Skeletal muscle satellite cell (primary cell): ENCODE results near the gene RASSF7.

Experiments used
- H3K27me3 ChIP-seq: 2 replicates; pipeline ENCODE4 v1.7.0; 2013; ENCODE audit warnings: low read length; ENCODE audit not compliant: control insufficient read depth, insufficient read depth
- H3K36me3 ChIP-seq: 2 replicates; pipeline ENCODE4 v1.7.0; 2013; ENCODE audit warnings: mild to moderate bottlenecking, control low read depth, low read length; ENCODE audit not compliant: insufficient read depth
- H3K4me1 ChIP-seq: 2 replicates; pipeline ENCODE4 v1.7.0; 2013; ENCODE audit warnings: low read length; ENCODE audit not compliant: control insufficient read depth, insufficient read depth
- H3K4me2 ChIP-seq: 2 replicates; pipeline ENCODE4 v1.7.0; 2013; ENCODE audit warnings: mild to moderate bottlenecking, low read length
- H3K4me3 ChIP-seq: 2 replicates; pipeline ENCODE4 v1.7.0; 2013; ENCODE audit warnings: low read length
- H3K9ac ChIP-seq: 2 replicates; pipeline ENCODE4 v1.7.0; 2013; ENCODE audit warnings: mild to moderate bottlenecking, low read depth, low read length, moderate library complexity
- H3K9me3 ChIP-seq: replicated peaks from 2 replicates; pipeline ENCODE4 v1.7.0; 2013; ENCODE audit warnings: mild to moderate bottlenecking, control low read depth, low read length

The RASSF7 gene

DNA sequence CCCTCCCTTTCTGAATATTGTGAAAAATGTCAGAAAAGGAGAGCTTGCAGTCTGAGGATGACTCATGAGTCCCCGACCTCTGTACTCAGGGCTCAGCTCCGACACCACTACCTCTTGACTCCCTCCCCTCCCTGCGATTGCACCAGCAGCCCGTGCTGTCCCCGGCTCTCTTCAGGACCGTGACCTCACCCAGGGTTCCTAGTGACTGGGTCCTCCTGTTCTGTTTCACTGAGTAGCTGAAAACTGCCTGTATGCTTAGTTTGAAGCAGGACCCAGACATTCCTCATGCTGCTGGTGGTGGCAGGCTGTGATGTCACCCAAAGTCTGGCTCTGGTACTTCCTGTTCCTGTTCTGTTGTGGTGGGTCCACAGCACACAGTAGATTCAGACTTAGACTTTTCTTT, 27.2 kb downstream of the RASSF7 start:
- no peaks in the 10 kb centered on the region for H3K9me3 ChIP-seq
- no peaks in the 10 kb centered on the region for H3K27me3 ChIP-seq
- H3K36me3 ChIP-seq: peaks cover 65% of the 10 kb centered on the region
- peaks cover 13% of the 10 kb centered on the region for H3K4me1 ChIP-seq
- no peak overlapping the region for H3K9ac ChIP-seq
- peak overlapping the region; percentile 51 for H3K4me2 ChIP-seq
- no peak overlapping the region for H3K4me3 ChIP-seq

DNA sequence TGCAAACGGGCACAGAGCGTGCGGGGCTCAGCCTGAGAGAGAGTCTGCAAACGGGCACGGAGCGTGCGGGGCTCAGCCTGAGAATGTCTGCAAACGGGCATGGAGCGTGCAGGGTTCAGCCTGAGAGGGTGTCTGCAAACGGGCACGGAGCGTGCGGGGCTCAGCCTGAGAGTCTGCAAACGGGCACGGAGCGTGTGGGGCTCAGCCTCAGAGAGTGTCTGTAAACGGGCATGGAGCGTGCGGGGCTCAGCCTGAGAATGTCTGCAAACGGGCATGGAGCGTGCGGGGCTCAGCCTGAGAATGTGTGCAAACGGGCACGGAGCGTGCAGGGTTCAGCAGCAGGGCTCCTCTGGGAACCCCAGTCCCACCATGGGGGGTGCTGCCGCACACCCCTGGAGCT, 29.0 kb downstream of the RASSF7 start:
- Histone ChIP-seq H3K4me2 (no peak overlapping the region), H3K27me3 (no peaks in the 10 kb centered on the region), H3K36me3 (peaks cover 72% of the 10 kb centered on the region), H3K4me1 (peaks cover 16% of the 10 kb centered on the region), H3K4me3 (no peak overlapping the region), H3K9ac (no peak overlapping the region), H3K9me3 (no peaks in the 10 kb centered on the region)

DNA sequence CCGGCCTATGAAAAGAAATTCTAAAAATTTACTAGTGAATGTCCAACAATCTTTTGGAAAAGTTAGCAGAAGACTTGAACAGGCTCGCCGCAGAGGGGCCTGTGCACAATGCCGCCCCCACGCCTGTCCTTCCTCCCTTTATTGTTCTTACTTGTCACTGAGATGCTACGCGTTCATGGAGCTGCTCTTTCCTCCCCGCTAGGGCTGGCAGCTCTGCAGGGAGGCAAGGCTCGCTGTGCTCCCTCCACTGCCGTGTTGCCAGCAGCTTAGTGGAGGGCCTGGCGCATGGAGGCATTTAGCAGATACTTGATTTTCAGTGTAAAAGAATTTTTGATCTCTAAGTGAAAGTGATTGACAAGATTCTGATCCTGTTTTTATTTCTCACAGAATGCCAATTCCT, 30.2 kb downstream of the RASSF7 start:
- H3K4me3 ChIP-seq: no peak overlapping the region
- H3K9ac ChIP-seq: no peak overlapping the region
- H3K4me1 ChIP-seq: peaks cover 16% of the 10 kb centered on the region
- H3K9me3 ChIP-seq: no peaks in the 10 kb centered on the region
- H3K36me3 ChIP-seq: peaks cover 79% of the 10 kb centered on the region
- H3K27me3 ChIP-seq: no peaks in the 10 kb centered on the region
- H3K4me2 ChIP-seq: no peak overlapping the region

GRCh38 chr11:592501-592900, 31.7 kb downstream of the RASSF7 start:
- Histone ChIP-seq H3K9me3 (no peaks in the 10 kb centered on the region), H3K36me3 (peaks cover 80% of the 10 kb centered on the region), H3K9ac (no peak overlapping the region), H3K4me1 (peaks cover 11% of the 10 kb centered on the region), H3K4me3 (no peak overlapping the region), H3K27me3 (no peaks in the 10 kb centered on the region), H3K4me2 (no peak overlapping the region)

DNA sequence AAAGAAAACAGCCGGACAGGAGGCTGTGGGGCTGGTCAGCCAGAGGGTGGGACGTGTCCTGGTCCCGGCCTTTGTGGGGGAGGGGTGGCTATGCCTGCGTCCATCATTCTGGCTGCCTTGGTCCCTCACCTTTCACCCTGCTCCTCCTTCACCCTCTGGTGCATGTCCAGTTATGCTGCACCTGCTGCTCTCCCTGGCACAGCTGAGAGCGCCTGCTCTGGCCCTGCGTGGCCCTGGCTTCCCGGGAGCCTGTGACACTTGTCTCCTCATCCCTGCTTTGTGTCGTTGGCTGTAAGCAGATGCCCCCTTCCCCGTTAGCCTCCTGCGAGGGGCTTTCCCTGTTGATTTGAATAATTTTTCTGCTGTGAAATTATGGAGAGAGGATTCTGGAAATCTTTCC, 32.1 kb downstream of the RASSF7 start:
- Histone ChIP-seq H3K36me3 (peaks cover 82% of the 10 kb centered on the region), H3K4me3 (no peak overlapping the region), H3K27me3 (no peaks in the 10 kb centered on the region), H3K9me3 (no peaks in the 10 kb centered on the region), H3K4me1 (peaks cover 7% of the 10 kb centered on the region), H3K4me2 (no peak overlapping the region), H3K9ac (no peak overlapping the region)

DNA sequence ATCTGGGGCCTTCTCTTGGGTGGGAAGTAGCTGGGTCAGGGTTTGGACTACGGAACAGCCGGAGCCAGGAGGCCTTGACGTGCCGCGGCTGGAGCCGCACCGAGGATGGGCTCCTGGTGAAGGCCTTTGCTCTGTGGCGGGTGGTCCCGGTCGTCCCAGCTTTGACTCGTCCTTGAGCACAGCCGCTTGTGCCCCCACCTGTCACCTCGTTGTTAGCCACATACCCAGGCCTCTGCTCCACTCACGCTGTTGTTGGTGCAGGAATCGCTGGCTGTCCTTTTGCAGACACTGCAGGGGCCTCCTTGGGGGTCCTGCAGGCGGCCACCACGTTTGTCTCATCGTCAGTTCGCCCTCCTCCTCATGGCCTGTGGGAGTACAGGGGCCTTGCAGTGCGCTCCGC, 32.6 kb downstream of the RASSF7 start:
- H3K4me3 ChIP-seq: no peak overlapping the region
- H3K9ac ChIP-seq: no peak overlapping the region
- H3K4me2 ChIP-seq: no peak overlapping the region
- peaks cover 86% of the 10 kb centered on the region for H3K36me3 ChIP-seq
- H3K9me3 ChIP-seq: no peaks in the 10 kb centered on the region
- no peaks in the 10 kb centered on the region for H3K27me3 ChIP-seq
- peaks cover 3% of the 10 kb centered on the region for H3K4me1 ChIP-seq

GRCh38 chr11:595400-595799, 34.6 kb downstream of the RASSF7 start:
- peaks cover 3% of the 10 kb centered on the region for H3K4me1 ChIP-seq
- H3K36me3 ChIP-seq: peaks cover 80% of the 10 kb centered on the region
- H3K9ac ChIP-seq: no peak overlapping the region
- no peak overlapping the region for H3K4me2 ChIP-seq
- H3K4me3 ChIP-seq: no peak overlapping the region
- no peaks in the 10 kb centered on the region for H3K9me3 ChIP-seq
- no peaks in the 10 kb centered on the region for H3K27me3 ChIP-seq

DNA sequence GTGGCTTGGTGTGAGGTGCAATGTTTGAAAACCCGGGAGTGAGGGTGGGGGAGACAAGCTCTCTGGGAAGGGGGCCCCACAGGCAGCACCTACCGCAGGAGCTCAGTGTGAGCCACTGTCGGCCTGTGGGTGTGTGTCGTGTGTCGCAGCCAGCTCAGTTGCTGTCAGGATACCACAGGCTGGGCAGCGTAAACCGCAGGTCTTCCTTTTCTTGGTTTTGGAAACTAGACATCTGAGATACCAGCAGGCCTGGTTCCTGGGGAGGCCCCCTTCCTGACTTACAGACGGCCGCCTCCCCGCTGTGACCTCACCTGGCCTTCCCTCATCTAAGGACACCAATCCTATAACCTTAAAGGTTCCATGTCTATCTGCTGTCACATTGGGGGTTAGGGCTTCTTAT, 35.6 kb downstream of the RASSF7 start:
- no peak overlapping the region for H3K4me2 ChIP-seq
- peaks cover 3% of the 10 kb centered on the region for H3K4me1 ChIP-seq
- H3K9me3 ChIP-seq: no peaks in the 10 kb centered on the region
- peaks cover 79% of the 10 kb centered on the region for H3K36me3 ChIP-seq
- no peak overlapping the region for H3K4me3 ChIP-seq
- no peak overlapping the region for H3K9ac ChIP-seq
- no peaks in the 10 kb centered on the region for H3K27me3 ChIP-seq

- Histone ChIP-seq H3K4me2 (no peak overlapping the region), H3K36me3 (peaks cover 82% of the 10 kb centered on the region), H3K4me1 (peaks cover 3% of the 10 kb centered on the region), H3K27me3 (no peaks in the 10 kb centered on the region), H3K9ac (no peak overlapping the region), H3K9me3 (no peaks in the 10 kb centered on the region), H3K4me3 (no peak overlapping the region)
Observed at GRCh38 chr11:597166-597725, 36.5 kb downstream of the RASSF7 start.

DNA sequence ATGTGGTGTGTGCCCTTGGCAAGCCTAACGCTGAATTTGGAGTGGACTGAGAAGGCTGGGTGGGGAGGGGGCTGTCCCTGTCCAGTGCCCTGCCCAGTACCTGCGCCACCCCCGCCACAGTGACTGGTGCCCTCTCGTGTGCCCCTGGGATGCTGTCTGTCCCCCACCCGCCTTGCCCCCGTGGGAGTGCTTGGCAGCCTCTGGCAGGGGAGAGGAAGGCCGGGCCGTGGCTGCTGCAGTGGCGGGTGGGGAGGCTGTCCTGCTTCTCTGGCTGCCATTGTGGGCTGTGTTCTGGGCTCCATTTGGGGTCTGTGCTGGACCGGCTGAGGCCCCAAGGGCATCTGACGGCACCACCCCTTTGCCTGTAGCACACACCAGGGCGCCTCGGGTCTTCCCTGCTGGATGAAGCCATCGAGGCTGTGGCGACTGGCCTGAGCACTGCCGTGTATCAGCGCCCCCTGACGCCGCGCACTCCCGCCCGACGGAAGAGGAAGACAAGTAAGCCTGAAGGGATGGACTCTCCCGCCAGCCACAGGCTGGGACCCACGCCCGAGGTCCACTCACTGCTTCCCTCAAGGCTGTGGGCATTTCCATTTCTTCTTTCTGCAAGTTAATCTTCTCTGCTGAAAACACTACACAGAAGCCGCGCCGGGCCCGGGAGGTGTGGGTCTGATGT, 37.4 kb downstream of the RASSF7 start:
- Histone ChIP-seq H3K4me2 (no peak overlapping the region), H3K27me3 (no peaks in the 10 kb centered on the region), H3K4me3 (no peak overlapping the region), H3K4me1 (peaks cover 3% of the 10 kb centered on the region), H3K9ac (no peak overlapping the region), H3K36me3 (peaks cover 77% of the 10 kb centered on the region), H3K9me3 (no peaks in the 10 kb centered on the region)

DNA sequence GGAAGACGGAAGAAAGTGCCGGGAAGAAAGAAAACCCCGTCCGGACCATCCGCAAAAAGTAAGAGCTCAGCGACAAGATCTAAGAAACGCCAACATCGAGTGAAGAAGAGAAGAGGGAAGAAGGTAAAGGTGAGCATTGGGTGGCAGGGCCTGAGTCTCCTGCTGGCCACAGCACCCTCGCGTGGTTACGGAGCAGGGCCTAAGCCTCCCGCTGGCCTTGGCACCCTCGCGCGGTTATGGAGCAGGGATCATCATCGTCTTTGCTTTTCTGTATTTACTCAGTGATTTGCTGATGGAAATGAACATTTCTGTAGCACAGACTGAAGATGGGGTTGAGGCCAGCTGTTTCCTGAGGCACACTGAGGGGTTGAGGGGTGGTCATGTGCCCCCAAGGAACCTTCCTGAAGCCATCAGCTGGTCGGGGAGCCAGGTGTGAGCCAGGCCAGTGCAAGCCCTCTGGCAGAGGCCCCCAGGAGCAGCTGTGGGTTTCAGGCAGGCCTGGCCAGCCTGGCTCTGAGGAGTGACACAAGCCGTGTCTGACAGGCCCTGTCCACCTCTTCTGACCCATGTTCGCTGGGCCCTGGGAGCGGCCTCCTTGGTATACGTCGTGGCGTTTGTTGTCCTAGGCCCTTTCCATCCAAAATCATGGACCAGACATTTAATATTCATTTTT, 40.9 kb downstream of the RASSF7 start:
- H3K4me2 ChIP-seq: no peak overlapping the region
- H3K27me3 ChIP-seq: no peaks in the 10 kb centered on the region
- H3K9me3 ChIP-seq: no peaks in the 10 kb centered on the region
- H3K4me1 ChIP-seq: peaks cover 10% of the 10 kb centered on the region
- H3K36me3 ChIP-seq: peaks cover 82% of the 10 kb centered on the region
- H3K4me3 ChIP-seq: no peak overlapping the region
- H3K9ac ChIP-seq: no peak overlapping the region

GRCh38 chr11:603154-603553, 42.4 kb downstream of the RASSF7 start:
- Histone ChIP-seq H3K4me3 (no peak overlapping the region), H3K36me3 (peaks cover 84% of the 10 kb centered on the region), H3K4me2 (no peak overlapping the region), H3K27me3 (no peaks in the 10 kb centered on the region), H3K4me1 (peaks cover 10% of the 10 kb centered on the region), H3K9me3 (no peaks in the 10 kb centered on the region), H3K9ac (no peak overlapping the region)
